OCI-LY3 (cell line): ENCODE data around the gene RDH13.

Source experiments
- H2AFZ ChIP-seq: fragments of 200-600, 300-600 bp; shearing (Covaris generic); 2 replicates; pipeline ENCODE4 v1.6.0; 2014; ENCODE audit warnings: antibody characterized with exemption, low read depth, low read length
- H3K27ac ChIP-seq: fragments of 200-600, 300-600 bp; sonication (generic); 2 replicates; pipeline ENCODE4 v1.5.1; 2014; ENCODE audit warnings: mild to moderate bottlenecking, low read length, moderate library complexity, mixed read lengths
- H3K27me3 ChIP-seq: fragments of 200-600, 300-600 bp; sonication (generic); 2 replicates; pipeline ENCODE4 v1.6.1; 2014; ENCODE audit warnings: low read depth, low read length, mixed read lengths
- H3K36me3 ChIP-seq: fragments of 200-600, 300-600 bp; sonication (generic); replicated peaks from 2 replicates; pipeline ENCODE3; 2014; ENCODE audit warnings: low read depth, low read length, mixed read lengths
- H3K4me1 ChIP-seq: fragments of 300-600, 200-600 bp; sonication (generic); 2 replicates; pipeline ENCODE4 v1.6.1; 2014; ENCODE audit warnings: low read length, mixed read lengths
- H3K4me2 ChIP-seq: fragments of 200-600, 300-600 bp; sonication (generic); 2 replicates; pipeline ENCODE4 v1.6.1; 2014; ENCODE audit warnings: low read length, mixed read lengths
- H3K4me3 ChIP-seq: fragments of 300-600, 200-600 bp; sonication (generic); 2 replicates; pipeline ENCODE4 v1.5.1; 2014; ENCODE audit warnings: antibody characterized with exemption, mild to moderate bottlenecking, low read length, moderate library complexity
- H3K79me2 ChIP-seq: fragments of 300-600, 200-600 bp; shearing (Covaris generic); 2 replicates; pipeline ENCODE4 v1.6.1; 2014; ENCODE audit warnings: mild to moderate bottlenecking, low read length, mixed read lengths
- H3K9ac ChIP-seq: fragments of 300-600, 200-600 bp; shearing (Covaris generic); 2 replicates; pipeline ENCODE4 v1.6.0; 2014; ENCODE audit warnings: mild to moderate bottlenecking, low read length, moderate library complexity
- H3K9me3 ChIP-seq: fragments of 200-600, 300-600 bp; shearing (Covaris generic); 2 replicates; pipeline ENCODE4 v1.6.1; 2014; ENCODE audit warnings: low read length, mixed read lengths; ENCODE audit not compliant: insufficient read depth
- H4K20me1 ChIP-seq: fragments of 200-600, 300-600 bp; sonication (generic); 2 replicates; pipeline ENCODE4 v1.6.1; 2016; ENCODE audit warnings: low read length, mixed read lengths; ENCODE audit not compliant: insufficient read depth
- CTCF ChIP-seq: fragments of 200-600, 300-600 bp; sonication (generic); IDR thresholded peaks from 2 replicates; pipeline ENCODE4 v1.5.1; 2014; ENCODE audit warnings: antibody characterized with exemption, low read length, low read depth
- EZH2phosphoT487 ChIP-seq: fragments of 200-600 bp; shearing (Covaris generic); IDR thresholded peaks from 2 replicates; pipeline ENCODE4 v1.6.1; 2018; ENCODE audit warnings: antibody characterized with exemption, mixed run types, low read depth

Gene RDH13

DNA sequence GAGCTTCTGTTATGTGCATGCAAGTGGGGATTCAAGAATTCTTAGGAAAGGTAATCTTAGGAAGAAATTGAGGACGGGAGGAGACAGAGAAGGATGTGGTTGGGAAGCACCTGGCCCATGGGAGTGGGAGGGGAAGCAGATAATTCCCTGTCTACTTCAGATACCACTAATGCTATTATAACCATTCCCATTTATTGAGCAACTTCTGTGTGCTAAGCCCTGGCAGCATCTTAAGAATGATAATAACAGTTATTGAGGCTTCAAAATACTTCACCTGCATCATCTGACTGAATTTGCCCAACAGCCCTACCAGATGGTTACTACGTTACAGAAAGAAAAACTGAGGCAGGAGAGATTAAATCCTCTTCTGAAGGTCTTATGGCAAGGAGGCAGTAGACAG lies 14.2 kb upstream of the RDH13 start:
- Histone ChIP-seq H3K27me3 (no peaks in the 10 kb centered on the region), H3K36me3 (no peaks in the 10 kb centered on the region), H3K9me3 (no peaks in the 10 kb centered on the region), H3K4me1 (no peaks in the 10 kb centered on the region), H3K27ac (no peak overlapping the region), H3K4me2 (no peak overlapping the region), H2AFZ (no peak overlapping the region), H3K4me3 (no peak overlapping the region), H4K20me1 (no peaks in the 10 kb centered on the region), H3K9ac (no peak overlapping the region), H3K79me2 (no peaks in the 10 kb centered on the region)
- no peak for TF ChIP-seq EZH2phosphoT487
- no peak for TF ChIP-seq CTCF

GRCh38 chr19:55076321-55076720 lies 13.4 kb upstream of the RDH13 start:
- Histone ChIP-seq H3K9me3 (no peaks in the 10 kb centered on the region), H3K4me3 (no peak overlapping the region), H4K20me1 (no peaks in the 10 kb centered on the region), H3K27me3 (no peaks in the 10 kb centered on the region), H3K9ac (no peak overlapping the region), H3K36me3 (no peaks in the 10 kb centered on the region), H3K27ac (no peak overlapping the region), H3K4me1 (no peaks in the 10 kb centered on the region), H3K4me2 (no peak overlapping the region), H2AFZ (no peak overlapping the region), H3K79me2 (no peaks in the 10 kb centered on the region)
- no peak for TF ChIP-seq CTCF
- TF ChIP-seq EZH2phosphoT487, result no peak

GRCh38 chr19:55075371-55075998 lies 12.5 kb upstream of the RDH13 start, which contains the start of gene EPS8L1:
Gene EPS8L1 (plus strand): TSS chr19:55075869. CDS start chr19:55076445, 576 bp downstream.
- no peak for TF ChIP-seq EZH2phosphoT487
- no peak for TF ChIP-seq CTCF
- Histone ChIP-seq H3K36me3 (no peaks in the 10 kb centered on the region), H3K4me2 (no peak within 1 kb of the TSS), H3K27ac (no peak within 1 kb of the TSS), H3K27me3 (peaks cover 5% of the 10 kb centered on the region), H3K4me1 (no peaks in the 10 kb centered on the region), H4K20me1 (no peaks in the 10 kb centered on the region), H3K4me3 (no peak within 1 kb of the TSS), H3K9me3 (no peaks in the 10 kb centered on the region), H2AFZ (no peak within 1 kb of the TSS), H3K9ac (no peak within 1 kb of the TSS), H3K79me2 (no peaks in the 10 kb centered on the region)

- no peak overlapping the region for H2AFZ ChIP-seq
- TF ChIP-seq EZH2phosphoT487, result no peak
- TF ChIP-seq CTCF, result no peak
- no peaks in the 10 kb centered on the region for H3K79me2 ChIP-seq
- H3K9me3 ChIP-seq, result no peaks in the 10 kb centered on the region
- no peak overlapping the region for H3K4me2 ChIP-seq
- H3K36me3 ChIP-seq, result no peaks in the 10 kb centered on the region
- H3K4me3 ChIP-seq, result no peak overlapping the region
- H3K27ac ChIP-seq, result no peak overlapping the region
- H3K27me3 ChIP-seq, result peaks cover 24% of the 10 kb centered on the region
- no peaks in the 10 kb centered on the region for H4K20me1 ChIP-seq
- peaks cover 9% of the 10 kb centered on the region for H3K4me1 ChIP-seq
- no peak overlapping the region for H3K9ac ChIP-seq
These were observed 9.0 kb upstream of the RDH13 start for GRCh38 chr19:55071913-55072312.
